ENCODE results near the gene SHROOM4.
A peak's percentile ranks its signal among the peaks of the same experiment; 100 is the strongest.

The SHROOM4 gene

GRCh38 chrX:50609796-50610195 lies 204.2 kb downstream of the SHROOM4 start:
- no peak for DNase-seq

- no peak for DNase-seq
Measured at GRCh38 chrX:50606300-50606950, 207.6 kb downstream of the SHROOM4 start.

- no peak for DNase-seq
Measured at GRCh38 chrX:50596056-50596455, 217.9 kb downstream of the SHROOM4 start.

GRCh38 chrX:50594788-50595187 lies 219.2 kb downstream of the SHROOM4 start:
- no peak for DNase-seq

GRCh38 chrX:50586980-50587379 lies 227.0 kb downstream of the SHROOM4 start:
- DNase-seq, result no peak

- no peak for DNase-seq
Measured at GRCh38 chrX:50586407-50586806, 227.6 kb downstream of the SHROOM4 start.

- DNase-seq, result no peak
Measured at GRCh38 chrX:50581405-50581804, 232.6 kb downstream of the SHROOM4 start.

GRCh38 chrX:50579955-50580354 lies 234.0 kb downstream of the SHROOM4 start:
- peak; percentile 51 for DNase-seq

- no peak for DNase-seq
Measured at GRCh38 chrX:50577326-50577725, 236.7 kb downstream of the SHROOM4 start.

- no peak for DNase-seq
Measured at GRCh38 chrX:50567636-50568035, 246.4 kb downstream of the SHROOM4 start.

GRCh38 chrX:50565718-50566117 lies 248.3 kb downstream of the SHROOM4 start:
- no peak for DNase-seq

Data from CD4-positive, alpha-beta T cell treated with Interleukin-10 for 1 hour (primary cell).